GM06990 (cell line): Measurements from ENCODE around the gene DHX34.
"Not testable (repeated sequence)": the region's sequence is repeated elsewhere in the genome, so short reads cannot be mapped to it uniquely, and the experiment has no call there.

ENCODE experiments used
- DNase-seq: peaks from one replicate; pipeline ENCODE4 v3.0.0-alpha.2; 2011; ENCODE audit not compliant: insufficient read length; ENCODE audit errors: extremely low read depth
- H3K27me3 ChIP-seq: replicated peaks from 2 replicates; pipeline ENCODE4 v1.6.0; 2011; ENCODE audit warnings: low read length; ENCODE audit not compliant: control insufficient read depth, insufficient read depth
- H3K36me3 ChIP-seq: 2 replicates; pipeline ENCODE4 v1.5.1; 2011; ENCODE audit warnings: low read length; ENCODE audit not compliant: control insufficient read depth, insufficient read depth
- H3K4me3 ChIP-seq: replicated peaks from 2 replicates; pipeline ENCODE4 v1.5.1; 2011; ENCODE audit warnings: low read depth, mild to moderate bottlenecking, control low read depth, low read length
- CTCF ChIP-seq: IDR thresholded peaks from 2 replicates; pipeline ENCODE4 v1.5.1; 2011; ENCODE audit warnings: low read length, control low read depth, mild to moderate bottlenecking, inconsistent platforms; ENCODE audit not compliant: insufficient read depth, poor library complexity, severe bottlenecking

The DHX34 gene

GRCh38 chr19:47331931-47332547 is 17.1 kb upstream of the DHX34 start, which contains the start of gene C5AR2:
Gene C5AR2, plus strand, starts transcription at chr19:47332175. Its CDS starts 8,625 bp downstream, at chr19:47340800.
- Histone ChIP-seq H3K27me3 (no peaks in the 10 kb centered on the region), H3K4me3 (no peak within 1 kb of the TSS), H3K36me3 (no peaks in the 10 kb centered on the region)
- DNase-seq: no peak
- no peak for TF ChIP-seq CTCF

GRCh38 chr19:47336765-47337718 is 12.1 kb upstream of the DHX34 start:
- not testable (repeated sequence) for H3K36me3 ChIP-seq, H3K4me3 ChIP-seq, H3K27me3 ChIP-seq, DNase-seq

GRCh38 chr19:47339196-47339880 is 9.8 kb upstream of the DHX34 start:
- H3K27me3 ChIP-seq: no peaks in the 10 kb centered on the region
- H3K36me3 ChIP-seq: no peaks in the 10 kb centered on the region

GRCh38 chr19:47340477-47341208 is 8.5 kb upstream of the DHX34 start:
- DNase-seq: no peak
- H3K4me3 ChIP-seq: no peak overlapping the region
- H3K36me3 ChIP-seq: no peaks in the 10 kb centered on the region
- H3K27me3 ChIP-seq: no peaks in the 10 kb centered on the region
- TF ChIP-seq CTCF: no peak

More at GRCh38 chr19:47339196-47339880, 9.8 kb upstream of the DHX34 start:
- TF ChIP-seq CTCF: no peak
- no peak overlapping the region for H3K4me3 ChIP-seq
- DNase-seq: no peak

GRCh38 chr19:47341734-47342133 is 7.4 kb upstream of the DHX34 start:
- TF ChIP-seq CTCF: no peak
- no peak for DNase-seq
- no peaks in the 10 kb centered on the region for H3K27me3 ChIP-seq
- no peak overlapping the region for H3K4me3 ChIP-seq
- no peaks in the 10 kb centered on the region for H3K36me3 ChIP-seq
